OCI-LY7 (cell line): ENCODE measurements around the gene ADAMTSL4.

ENCODE experiments used
- EZH2phosphoT487 ChIP-seq: fragments of 200-600 bp; sonication (generic); IDR thresholded peaks from 2 replicates; pipeline ENCODE4 v1.6.1; 2018; ENCODE audit warnings: low read depth, borderline replicate concordance, mild to moderate bottlenecking, mixed run types, antibody characterized with exemption, low read length, moderate library complexity, mixed read lengths
- TF ChIP-seq, protein P1 (sequence below): fragments of 200-600 bp; sonication (generic); conservative IDR thresholded peaks from 2 replicates; pipeline ENCODE4 v1.5.1; 2014; ENCODE audit warnings: mild to moderate bottlenecking, antibody characterized with exemption, low read length, moderate library complexity, mixed read lengths

DNA sequence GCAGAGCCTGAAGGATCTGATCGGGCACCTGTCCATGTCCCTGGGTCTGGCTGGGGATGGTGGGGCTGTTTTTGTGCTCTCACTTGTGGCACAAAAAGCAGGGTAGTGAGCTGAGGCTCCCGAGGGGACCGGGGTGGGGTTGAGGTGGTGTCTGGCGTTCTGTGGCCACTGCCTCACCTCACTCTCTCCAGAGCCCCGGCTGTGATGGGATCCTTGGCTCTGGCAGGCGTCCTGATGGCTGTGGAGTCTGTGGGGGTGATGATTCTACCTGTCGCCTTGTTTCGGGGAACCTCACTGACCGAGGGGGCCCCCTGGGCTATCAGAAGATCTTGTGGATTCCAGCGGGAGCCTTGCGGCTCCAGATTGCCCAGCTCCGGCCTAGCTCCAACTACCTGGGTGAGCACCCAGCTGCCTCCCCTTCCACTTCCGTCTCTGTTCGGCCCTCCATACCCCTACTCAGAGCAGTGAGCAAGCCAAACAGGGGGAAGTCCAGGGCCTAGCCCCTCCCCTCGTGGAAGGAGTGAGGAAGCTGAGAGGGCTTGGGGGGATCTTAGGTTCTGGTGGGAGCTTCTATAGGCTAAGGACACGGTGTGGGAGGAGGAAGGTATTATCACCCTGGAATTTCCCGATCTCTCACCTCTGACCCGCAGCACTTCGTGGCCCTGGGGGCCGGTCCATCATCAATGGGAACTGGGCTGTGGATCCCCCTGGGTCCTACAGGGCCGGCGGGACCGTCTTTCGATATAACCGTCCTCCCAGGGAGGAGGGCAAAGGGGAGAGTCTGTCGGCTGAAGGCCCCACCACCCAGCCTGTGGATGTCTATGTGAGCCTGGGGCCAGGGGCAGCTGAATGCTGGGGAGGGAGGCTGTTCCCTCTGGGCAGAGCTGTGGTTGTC, 7.0 kb downstream of the ADAMTSL4 start:
- TF ChIP-seq, protein P1, sequence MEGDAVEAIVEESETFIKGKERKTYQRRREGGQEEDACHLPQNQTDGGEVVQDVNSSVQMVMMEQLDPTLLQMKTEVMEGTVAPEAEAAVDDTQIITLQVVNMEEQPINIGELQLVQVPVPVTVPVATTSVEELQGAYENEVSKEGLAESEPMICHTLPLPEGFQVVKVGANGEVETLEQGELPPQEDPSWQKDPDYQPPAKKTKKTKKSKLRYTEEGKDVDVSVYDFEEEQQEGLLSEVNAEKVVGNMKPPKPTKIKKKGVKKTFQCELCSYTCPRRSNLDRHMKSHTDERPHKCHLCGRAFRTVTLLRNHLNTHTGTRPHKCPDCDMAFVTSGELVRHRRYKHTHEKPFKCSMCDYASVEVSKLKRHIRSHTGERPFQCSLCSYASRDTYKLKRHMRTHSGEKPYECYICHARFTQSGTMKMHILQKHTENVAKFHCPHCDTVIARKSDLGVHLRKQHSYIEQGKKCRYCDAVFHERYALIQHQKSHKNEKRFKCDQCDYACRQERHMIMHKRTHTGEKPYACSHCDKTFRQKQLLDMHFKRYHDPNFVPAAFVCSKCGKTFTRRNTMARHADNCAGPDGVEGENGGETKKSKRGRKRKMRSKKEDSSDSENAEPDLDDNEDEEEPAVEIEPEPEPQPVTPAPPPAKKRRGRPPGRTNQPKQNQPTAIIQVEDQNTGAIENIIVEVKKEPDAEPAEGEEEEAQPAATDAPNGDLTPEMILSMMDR, result no peak
- no peak for TF ChIP-seq EZH2phosphoT487
